ENCODE data around the gene SELENOM.

The SELENOM gene

DNA sequence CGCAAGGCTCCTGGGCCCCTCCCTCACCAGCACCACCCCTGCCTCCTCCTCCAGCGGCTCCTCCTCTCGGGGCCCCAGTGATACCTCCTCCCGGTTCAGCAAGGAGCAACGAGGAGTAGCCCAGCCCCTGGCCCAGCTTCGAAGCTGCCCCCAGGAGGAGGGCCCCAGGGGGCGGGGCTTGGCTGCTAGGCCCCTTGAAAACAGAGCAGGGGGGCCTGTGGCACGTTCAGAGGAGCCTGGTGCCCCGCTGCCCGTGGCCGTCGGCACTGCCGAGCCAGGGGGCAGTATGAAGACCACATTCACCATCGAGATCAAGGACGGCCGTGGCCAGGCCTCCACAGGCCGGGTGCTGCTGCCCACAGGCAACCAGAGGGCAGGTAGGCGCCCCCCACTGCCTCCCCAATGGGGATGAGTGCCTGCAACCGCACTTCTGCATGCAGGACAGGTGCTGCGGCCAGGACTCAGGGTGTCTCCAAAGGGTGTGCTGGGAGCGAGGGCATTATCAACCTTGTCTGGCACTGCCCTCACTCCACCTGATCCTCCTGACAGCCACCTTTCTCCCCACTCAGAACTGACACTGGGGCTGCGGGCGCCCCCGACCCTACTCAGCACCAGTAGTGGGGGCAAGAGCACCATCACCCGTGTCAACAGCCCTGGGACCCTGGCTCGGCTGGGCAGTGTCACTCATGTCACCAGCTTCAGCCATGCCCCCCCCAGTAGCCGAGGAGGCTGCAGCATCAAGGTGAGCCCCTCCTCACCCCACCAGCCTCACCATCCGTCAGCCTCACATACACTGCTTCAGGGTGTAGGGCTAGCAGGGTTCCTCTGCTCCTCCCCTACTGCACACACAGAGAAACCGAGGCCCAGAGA is 16.0 kb downstream of the SELENOM start:
- DNase-seq (ENCODE audit: low read depth): no peak

DNA sequence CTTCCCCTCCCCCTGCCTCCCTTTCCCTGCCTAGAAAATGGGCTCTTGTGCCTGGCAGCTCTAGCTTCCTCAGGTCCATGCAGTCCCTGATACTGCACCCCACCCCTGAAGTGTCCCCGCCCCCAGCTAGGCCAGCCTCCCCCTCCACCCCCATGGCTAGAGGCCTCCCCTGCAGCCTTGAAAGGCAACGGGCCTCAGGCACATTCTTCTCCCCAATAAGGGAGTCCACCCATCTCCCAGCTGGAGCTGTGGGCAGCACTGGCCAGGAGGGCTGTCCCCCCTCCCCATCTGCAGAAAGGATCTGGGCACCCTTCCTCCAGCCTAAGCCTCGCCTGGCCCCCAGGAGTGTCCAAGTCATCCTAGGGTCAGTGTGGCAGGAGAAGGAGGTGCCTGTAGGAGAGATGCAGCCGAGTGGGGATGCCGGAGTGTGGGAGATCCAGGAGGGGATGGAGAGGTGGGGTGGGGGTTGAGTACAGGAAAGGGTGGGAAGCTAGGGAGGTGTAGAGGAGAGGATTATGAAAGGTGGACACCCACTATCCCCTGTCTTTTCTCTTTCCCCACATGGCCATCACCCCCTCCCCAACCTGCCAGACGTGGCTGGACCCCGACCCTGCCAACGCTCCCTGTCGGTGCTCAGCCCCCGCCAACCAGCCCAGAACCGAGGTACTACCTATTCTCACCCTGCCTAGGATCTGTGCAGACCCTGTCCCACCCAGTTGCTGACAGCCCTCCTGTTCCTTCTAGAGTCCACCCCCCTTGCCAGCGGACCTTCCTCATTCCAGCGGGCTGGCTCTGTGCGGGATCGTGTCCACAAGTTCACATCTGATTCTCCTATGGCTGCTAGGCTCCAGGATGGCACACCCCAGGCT is 16.9 kb downstream of the SELENOM start:
- no peak for DNase-seq (ENCODE audit: low read depth)

DNA sequence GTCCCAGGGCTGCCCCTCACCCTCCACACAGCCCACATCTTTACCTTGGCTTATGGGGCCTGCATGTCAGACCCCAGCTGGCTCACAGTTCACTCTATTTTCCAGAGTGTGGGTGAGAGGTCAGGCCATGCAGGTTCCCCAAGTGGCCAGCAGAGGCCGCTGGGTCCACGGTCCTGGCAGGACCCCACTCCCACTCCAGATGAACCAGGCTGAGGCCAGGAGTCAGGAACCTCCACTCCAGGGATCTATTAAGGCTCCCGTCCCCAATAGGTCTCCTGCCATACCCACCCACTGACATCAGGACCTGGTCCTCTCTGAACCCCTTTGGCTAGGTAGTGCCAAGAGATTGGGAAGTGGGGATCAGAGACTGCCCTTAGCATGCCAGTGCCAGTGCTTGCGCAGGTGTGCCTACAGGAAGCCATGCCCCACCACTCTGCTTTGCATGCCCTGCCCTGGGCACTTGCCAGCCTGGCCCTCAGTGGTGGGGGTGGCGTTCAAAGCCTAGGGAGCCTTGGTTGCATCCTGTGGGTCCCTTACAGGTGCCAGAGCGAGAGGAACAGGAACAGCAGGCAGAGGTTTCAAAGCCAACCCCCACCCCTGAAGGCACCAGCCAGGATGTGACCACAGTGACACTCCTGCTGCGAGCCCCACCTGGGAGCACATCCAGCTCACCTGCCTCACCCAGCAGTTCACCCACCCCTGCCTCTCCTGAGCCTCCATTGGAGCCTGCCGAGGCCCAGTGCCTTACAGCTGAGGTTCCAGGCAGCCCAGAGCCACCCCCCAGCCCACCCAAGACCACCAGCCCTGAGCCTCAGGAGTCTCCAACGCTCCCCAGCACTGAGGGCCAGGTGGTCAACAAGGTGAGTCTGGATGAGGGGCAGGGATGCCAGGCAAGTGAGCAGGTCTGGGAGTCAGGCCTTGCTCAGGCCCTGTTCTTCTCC is 17.9 kb downstream of the SELENOM start:
- DNase-seq (ENCODE audit: low read depth): no peak

DNA sequence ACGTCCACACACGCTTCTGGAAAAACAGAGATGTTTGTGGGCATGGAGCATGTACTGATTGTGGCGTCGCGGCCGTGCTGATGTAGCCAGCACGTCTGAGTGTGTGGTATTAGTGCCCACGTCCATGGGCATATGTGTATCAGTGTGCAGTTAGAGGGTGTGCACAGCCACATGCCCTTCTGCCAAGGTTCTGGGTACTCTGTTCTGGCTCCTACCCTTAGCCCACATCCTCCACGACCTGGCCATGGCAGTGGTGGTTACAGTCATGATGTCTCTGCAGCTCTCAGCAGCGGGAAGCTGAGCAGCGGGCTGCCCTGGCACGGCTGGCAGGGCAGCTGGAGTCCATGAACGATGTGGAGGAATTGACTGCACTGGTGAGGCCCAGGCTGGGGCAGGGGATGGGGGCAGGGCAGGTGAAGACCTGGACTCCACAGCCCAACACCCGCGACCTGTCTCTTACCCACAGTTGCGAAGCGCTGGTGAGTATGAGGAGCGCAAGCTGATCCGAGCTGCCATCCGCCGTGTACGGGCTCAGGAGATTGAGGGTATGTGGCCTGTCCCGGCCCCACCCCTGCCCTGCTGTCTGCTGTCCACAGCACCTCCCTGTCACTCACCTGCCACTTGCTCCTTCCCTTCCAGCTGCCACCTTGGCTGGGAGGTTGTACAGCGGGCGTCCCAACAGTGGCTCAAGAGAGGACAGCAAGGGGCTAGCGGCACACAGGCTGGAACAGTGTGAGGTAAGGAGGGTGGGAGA is 19.0 kb downstream of the SELENOM start:
- DNase-seq (ENCODE audit: low read depth): no peak

DNA sequence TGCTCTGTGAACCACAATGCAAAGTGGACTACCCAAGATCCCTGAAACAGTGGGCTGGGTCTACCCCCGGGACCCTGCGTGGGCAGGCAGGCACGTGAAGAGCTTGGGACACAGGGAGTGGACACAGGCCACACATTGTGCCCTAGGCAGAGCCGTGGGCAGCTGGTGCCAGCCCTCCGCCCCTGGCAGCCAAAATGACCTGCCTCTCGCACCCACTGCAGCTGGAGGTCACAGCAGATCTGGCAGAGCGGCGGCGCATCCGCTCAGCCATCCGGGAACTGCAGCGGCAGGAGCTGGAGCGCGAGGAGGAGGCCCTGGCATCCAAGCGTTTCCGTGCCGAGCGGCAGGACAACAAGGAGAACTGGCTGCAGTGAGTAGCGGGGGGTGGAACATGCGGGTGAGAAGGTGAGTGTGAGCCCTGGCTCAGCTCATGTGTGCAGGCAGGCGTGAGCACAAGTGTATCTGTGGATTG is 19.6 kb downstream of the SELENOM start:
- no peak for DNase-seq (ENCODE audit: low read depth)

DNA sequence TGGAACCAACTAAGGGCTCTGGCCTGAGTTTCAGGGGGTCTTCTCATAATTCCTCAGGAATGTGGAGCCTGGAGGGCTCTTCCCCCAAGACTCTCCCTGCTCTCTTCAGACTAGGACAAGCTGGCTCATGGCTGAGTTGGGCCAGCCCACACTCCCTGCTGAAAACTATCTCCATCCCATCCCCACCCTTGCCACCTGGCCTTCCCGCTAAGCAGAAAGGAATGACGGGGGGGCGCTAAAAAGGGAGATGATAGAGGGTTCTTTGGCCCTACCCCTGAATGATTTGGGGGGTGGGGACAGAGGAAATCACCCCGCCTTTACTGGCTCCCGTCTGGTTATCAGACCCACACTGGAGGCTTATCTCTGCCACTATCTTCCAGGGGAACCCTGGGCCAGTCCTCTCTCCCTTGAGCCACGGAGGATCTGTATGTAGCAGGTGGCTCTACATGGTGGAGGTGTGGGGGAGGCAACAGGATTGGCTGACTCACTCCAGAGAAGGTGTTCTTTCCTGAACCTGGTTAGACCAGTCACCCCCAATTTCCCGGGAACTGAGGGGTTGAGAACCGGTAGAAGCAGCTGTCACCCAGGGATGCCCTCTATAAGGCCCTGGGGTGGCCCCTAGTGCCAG is 20.6 kb downstream of the SELENOM start:
- no peak for DNase-seq (ENCODE audit: low read depth)

DNA sequence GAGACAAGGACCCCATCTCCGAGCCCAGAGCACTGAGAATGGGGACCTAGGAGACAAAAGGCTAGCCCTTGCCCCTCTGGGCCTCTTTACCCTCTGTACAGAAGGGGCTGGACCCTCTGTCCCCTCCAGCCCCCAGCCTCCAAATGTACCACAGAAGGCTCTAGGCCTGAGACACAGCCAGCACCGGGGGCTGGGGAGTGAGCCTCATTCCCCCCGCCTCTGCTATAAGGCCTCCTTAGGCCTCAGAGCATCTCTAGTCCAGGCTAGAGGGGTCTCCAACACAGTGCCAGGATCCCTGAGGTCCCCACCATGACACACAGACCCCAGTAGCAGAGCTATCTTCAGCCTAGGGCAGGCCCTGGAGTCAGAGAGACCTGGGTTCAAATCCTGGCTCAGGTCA is 21.4 kb downstream of the SELENOM start:
- no peak for DNase-seq (ENCODE audit: low read depth)

DNA sequence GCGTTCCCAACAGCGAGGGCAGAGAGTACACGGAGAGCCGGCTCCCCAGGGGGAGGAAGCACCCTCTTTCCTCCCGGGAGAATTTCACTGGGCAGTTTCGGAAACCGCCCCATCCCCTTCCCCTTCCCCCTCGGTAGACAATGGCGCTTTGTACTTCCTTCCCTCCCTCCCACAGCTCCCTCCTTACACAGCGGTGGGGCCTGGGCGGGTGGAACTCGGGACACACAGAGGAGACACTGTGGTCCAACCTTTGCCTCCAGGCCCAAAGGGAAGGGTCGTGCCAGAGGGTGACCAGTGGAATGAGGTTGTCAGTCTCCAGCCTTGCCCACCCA is 21.9 kb downstream of the SELENOM start:
- DNase-seq (ENCODE audit: low read depth): no peak

DNA sequence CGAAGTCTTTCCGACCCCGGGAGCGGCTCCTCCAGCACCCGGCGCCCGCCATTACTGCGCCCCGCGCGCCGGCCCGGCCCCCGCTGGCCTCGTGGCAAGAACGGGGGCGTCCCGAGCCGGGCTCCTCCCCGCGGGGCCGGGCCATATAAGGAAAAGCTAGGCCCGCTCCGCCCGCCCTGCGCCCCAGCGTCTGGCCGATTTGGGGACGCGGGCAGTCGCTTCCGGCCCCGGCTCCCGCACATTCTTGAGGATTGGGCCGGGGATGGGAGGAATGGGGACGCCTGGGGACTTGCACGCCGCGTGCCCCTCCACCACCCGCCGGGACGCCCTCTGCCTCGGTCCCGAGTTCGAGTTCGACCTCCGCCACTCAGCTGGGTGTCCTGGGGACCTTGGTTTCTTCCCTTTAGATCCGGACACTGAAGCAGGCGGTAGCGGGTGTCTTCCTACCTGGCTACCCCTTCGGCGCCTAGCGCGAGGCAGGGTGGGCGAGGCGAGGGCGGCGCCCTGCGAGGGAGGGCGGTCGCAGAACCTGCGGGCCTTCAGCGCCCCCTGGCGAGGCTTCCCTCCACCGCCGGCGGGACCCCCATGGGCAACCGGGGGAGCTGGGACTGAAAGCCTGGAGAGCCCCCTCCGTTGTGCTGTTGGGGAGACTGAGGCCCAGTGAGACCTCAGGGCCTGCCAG is 22.4 kb downstream of the SELENOM start:
- peak; percentile 57 for DNase-seq (ENCODE audit: low read depth)

DNA sequence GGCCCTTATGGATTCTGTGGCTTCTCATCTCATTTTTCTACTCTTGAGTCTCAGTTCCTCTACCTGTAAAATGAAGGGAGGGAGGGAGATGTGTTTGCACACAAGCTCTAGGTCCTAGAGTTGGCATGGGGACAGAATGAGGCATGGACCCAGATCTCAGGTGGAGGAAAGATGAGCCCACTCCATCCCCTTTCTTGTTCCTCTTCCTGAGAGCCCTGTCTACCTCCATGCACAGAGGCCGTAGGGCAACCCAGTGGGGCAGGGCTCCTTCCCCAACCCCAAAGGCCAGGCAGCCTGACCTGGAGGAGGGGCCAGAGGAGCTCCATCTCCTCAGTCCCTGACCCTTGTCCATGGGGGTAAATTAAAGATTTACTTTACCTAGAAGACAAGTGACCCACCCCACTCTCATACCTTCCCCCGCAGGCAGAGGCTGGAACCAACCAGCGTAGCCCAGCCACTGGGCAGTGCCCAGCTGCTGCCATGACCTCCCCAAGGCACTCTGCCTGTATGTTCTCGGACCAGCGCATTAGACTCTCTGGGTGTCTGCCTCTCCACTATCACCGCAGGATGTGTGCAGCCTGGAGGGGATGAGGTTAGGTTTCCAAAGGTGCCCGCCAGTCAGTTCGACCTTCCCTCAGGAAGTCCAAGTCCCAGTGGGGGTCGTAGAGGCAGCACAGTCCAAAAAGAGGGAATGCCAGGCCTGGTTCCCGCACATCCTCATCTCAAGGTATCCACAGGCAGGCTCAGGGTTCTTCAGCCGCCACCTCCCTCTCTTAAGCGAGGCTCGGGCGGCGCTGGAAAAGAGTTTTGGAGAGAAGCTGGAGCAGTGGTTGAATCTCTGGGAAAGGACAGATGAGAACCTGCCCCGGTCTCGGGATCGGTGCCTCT is 23.2 kb downstream of the SELENOM start:
- DNase-seq (ENCODE audit: low read depth): no peak

DNA sequence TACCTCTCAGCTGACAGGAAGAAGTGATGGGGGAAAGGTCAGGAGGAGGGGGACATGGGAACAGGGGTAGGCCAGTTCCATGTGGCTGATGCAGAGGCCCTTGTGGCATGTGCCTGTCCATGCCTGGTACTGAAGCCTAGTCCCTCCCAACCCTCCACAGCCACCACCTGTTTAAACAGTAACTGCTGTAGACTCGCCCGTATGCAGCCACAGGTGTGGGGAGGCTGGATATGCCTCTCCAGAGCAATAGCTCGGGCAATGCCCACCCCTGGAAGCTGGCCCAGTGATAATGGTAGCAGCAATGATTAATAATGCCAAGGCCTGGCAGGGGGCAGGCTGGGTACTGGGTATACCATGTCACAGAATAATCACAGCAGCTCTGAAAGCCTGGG is 24.0 kb downstream of the SELENOM start:
- no peak for DNase-seq (ENCODE audit: low read depth)

DNA sequence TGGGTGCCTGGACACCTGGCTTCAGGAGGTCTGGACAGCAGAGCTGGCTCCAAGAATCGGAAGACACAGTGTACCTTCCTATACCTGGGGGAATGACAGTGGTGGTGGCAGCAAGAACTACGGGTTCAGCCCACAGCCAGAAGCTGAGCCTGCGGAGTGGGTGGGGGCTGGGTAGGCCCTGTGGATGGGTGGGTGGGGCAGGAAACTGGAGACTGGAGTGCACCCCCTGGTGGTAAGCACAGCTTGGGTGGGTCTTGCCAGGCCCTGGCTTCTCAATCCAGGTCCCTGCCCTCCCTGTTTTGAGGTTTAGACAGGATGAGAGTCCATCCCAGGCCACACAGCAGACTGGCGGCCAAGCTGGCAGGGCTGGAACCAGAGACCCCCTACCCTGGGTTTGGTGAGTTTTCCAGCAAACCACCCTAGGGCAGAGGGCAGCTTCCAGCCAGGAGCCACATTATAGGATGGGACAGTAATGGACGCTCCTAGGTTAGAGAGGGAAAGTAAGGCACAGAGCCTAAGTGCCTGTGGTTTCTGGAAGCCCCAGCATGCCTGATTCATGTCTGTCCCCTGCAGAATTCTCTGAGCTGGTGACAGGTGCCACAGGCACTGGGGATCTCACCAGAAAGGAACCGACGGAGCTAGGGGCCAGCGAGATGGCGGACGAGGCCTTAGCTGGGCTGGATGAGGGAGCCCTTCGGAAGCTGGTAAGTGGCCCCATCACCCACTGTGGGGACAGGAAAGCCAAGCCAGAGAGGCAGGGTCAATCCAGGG is 24.6 kb downstream of the SELENOM start:
- DNase-seq (ENCODE audit: low read depth): peak; percentile 66

DNA sequence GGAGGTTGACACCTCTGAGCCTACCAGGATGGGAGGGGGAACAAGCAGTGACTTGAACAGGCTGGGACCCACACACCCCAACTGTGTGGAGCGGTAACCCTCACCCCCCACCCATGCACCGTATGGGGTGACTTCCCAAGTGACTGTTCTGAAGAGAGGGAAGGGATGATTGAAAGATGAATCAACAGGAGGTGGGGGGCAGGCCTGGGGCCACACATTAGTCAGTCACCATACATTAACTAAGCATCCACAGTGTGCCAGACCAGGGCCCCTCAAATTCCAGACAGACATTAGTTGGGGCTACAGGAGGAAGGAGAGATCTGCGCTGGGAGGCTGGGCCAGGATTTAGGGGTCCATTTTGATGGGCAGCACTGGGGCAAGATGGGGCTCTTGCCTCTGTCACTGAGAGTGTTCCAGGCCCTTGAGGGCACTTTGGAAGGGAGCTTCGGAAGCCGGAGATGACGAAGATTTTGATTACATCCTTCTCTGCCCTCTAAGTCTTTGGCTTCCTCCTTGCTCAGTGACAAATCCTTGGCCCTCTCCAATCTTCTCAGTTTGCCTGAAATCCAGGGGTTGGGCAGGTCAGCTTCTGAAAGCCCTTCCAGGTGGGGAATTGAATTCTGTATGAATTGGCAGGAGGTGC is 25.3 kb downstream of the SELENOM start:
- DNase-seq (ENCODE audit: low read depth): no peak

DNA sequence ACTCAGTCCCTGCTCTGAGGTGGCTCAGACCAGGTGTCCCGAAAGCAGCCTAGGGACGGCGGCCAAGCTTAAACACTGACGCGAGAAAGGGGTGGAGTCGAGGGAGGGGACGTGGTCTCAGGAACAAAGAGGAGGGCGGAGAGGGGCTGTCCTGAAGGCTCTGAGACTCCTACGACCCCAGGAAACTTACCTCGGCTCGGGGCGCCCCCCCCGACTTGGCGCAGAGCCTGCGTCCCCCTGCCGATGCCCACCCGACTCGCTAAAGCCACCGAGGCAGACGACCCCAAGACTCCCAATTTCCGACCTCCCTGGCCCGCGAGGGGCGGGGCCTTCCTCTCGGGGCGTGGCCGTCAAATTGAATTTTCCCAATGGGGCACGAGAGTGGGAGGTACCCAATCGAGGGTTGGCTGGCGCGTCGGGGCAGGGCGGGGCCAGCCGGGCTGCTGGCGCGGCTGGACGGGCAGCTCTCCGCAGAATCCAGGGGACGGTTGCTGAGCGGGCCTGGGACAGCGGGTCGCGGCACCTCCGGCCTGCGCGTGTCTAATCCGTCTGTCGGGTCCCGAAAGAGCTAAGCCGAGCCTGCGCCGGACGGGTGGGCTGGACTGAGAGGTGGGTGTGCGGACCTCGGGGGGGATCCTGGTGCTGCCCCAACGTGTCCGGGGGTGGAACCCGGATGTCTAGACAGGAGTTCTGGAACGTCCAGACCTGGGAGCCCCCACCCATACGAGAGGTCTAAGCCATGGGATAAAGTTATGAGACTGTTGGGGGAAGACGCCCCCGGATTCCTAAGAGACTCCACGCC is 26.3 kb downstream of the SELENOM start, which contains the start of gene SMTN:
TSS of gene SMTN (plus strand) at position 471 of the 802 bp plus-strand sequence. CDS start 1,941 bp downstream, outside the sequence.
- peak; percentile 72 for DNase-seq (ENCODE audit: low read depth)

DNA sequence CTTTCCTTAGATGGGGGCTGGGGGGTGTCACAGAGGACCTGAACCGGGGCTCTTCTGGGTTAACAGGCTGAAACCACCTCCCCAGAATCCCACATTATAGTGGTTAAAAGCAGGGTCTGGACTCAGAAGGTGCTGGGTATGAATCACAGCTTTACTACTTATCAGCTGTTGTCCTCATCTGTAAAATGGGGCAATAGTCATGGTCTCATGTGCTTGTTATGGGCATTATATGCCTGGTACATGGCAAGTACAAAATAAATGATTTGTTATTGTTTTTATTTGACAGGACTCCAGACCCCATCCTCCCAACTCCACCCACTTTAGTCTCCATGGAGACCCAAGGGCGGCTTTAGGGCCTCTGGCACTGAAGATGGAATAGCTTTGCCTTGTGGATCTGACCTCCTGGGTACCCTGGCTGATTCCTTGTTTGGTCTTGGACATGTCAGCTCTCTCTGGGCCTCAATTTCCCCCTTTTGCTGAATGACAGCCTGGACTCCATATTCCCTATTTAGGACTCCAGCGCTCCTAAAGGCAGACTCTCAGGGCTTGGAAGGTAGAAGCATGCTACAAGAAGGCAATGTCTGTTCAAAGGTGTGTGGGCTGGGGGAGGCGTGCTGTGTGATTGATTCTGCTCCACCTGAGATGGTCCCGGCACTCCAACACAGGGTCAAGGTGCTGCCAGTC is 27.1 kb downstream of the SELENOM start:
- no peak for DNase-seq (ENCODE audit: low read depth)

DNA sequence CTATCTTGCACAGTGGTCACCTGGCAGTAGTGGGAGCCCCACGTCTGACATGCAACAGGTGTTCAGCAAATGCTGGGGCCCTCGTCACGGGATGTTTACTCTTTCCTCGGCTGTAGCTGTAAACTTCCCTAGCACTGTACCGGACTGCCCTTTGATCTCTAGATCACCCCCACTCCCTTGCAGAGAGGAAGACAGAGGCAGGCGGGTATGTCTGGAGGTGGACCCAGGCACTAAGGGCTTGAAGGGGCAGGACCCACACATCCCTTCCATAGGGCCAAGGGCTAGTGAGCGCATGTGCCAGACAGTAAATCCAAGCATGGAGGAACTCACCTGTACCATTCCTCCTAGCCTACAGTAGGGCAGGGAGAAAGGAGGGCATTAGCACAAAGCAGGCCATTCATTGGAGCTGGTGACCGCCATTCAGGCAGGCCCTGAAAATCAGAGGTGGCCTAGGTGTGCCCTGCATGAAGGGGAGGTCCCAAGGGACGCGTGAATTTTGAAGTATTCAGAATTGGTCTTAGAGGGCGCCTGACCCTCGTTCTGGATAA is 28.2 kb downstream of the SELENOM start:
- no peak for DNase-seq (ENCODE audit: low read depth)

Data from fibroblast of the conjunctiva (primary cell).